ENCODE results near the gene MAPRE2. TPM values are rescaled to one million over a fixed set of nuclear protein-coding genes. Genes with fewer than 3 reads are reported as not detected.
A peak's percentile ranks its signal among the peaks of the same experiment; 100 is the strongest.

Gene MAPRE2
- total RNA-seq, 2 donors from 2014 or later: 107 to 133 TPM

DNA sequence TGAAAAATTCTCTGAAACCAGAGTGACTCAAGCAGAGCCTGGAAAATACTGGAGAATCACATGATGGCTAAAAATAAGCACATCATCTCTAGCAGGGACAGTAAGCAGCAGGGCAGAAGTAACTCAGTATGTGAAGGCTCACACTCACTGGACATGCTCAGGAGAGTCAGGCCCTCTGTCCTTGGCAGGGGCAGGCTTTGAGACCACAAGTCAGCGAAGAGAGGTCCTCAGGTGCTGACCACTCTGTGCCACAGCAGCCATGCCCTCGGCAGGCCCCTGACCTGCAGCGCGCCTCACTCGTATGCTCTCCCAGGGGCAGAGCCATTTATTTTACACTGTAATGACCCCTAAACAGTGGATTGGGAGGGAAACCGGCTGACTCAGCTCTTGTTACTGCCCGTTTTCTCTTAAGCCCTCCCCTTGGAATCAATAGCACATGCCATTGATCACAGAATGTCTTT lies 76.8 kb downstream of the MAPRE2 start:
- TF ChIP-seq, protein P1, sequence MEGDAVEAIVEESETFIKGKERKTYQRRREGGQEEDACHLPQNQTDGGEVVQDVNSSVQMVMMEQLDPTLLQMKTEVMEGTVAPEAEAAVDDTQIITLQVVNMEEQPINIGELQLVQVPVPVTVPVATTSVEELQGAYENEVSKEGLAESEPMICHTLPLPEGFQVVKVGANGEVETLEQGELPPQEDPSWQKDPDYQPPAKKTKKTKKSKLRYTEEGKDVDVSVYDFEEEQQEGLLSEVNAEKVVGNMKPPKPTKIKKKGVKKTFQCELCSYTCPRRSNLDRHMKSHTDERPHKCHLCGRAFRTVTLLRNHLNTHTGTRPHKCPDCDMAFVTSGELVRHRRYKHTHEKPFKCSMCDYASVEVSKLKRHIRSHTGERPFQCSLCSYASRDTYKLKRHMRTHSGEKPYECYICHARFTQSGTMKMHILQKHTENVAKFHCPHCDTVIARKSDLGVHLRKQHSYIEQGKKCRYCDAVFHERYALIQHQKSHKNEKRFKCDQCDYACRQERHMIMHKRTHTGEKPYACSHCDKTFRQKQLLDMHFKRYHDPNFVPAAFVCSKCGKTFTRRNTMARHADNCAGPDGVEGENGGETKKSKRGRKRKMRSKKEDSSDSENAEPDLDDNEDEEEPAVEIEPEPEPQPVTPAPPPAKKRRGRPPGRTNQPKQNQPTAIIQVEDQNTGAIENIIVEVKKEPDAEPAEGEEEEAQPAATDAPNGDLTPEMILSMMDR (IDR thresholded peaks at IDR 0.05): no peak
- Histone ChIP-seq H3K4me1 (peaks cover 0 to 53% of the 10 kb centered on the region in 2 donors), H3K27ac (peak overlapping the region; percentile 78 to 92), H3K9me3 (no peaks in the 10 kb centered on the region), H3K36me3 (no peaks in the 10 kb centered on the region), H3K27me3 (no peaks in the 10 kb centered on the region), H3K4me3 (no peak overlapping the region)
- DNase-seq (ENCODE audit: low spot score): no peak

DNA sequence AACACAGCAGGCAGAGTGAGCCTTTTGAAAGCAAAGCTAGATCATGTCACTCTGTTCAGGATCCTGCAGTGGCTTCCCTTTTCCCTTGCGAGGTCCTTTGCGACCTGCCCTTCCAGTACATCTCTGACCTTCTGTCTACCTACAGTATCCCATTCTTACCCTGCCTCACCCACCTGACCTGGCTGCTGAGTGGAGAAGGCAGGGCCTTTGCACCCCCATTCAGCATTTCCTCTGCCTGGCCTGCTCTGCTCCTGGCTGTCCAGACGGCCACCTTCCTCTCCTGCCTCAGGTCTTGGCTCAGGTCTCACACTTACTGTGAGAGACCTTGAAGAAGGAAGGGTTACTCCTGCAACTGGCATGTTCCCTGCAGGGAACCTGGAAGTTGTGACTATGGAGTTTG lies 77.4 kb downstream of the MAPRE2 start:
- TF ChIP-seq, protein P1 (IDR thresholded peaks at IDR 0.05): no peak
- no peak overlapping the region for H3K4me3 ChIP-seq
- H3K36me3 ChIP-seq: no peaks in the 10 kb centered on the region
- no peaks in the 10 kb centered on the region for H3K27me3 ChIP-seq
- peaks cover 0 to 57% of the 10 kb centered on the region in 2 donors for H3K4me1 ChIP-seq
- no peak for DNase-seq (ENCODE audit: low spot score)
- H3K27ac ChIP-seq: peak overlapping the region; percentile 78 to 92
- H3K9me3 ChIP-seq: no peaks in the 10 kb centered on the region

DNA sequence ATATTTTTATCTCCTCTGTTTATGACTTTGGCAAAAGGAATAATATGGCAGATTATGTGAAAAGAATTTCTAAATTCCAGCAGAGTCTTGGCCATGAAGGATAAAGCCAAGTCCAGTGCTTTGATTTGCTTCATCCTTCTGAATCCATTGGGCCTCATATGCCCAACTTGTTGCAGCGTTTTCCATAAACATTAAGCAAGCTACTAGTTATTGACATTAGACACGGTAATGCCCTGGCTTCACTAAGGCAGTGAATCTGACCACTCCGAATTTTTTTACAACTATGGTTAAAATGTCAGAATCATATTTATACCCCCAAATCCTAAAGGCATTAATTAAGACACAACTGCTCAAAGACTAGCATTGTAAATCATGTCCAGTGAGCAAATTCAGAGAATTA lies 79.8 kb downstream of the MAPRE2 start:
- H3K36me3 ChIP-seq: no peaks in the 10 kb centered on the region
- H3K4me3 ChIP-seq: no peak overlapping the region
- peak overlapping the region in 1 of 2 donors; percentile 92 for H3K27ac ChIP-seq
- no peaks in the 10 kb centered on the region for H3K27me3 ChIP-seq
- no peak for DNase-seq (ENCODE audit: low spot score)
- H3K4me1 ChIP-seq: peaks cover 0 to 65% of the 10 kb centered on the region in 2 donors
- no peaks in the 10 kb centered on the region for H3K9me3 ChIP-seq
- TF ChIP-seq, protein P1 (IDR thresholded peaks at IDR 0.05): no peak

DNA sequence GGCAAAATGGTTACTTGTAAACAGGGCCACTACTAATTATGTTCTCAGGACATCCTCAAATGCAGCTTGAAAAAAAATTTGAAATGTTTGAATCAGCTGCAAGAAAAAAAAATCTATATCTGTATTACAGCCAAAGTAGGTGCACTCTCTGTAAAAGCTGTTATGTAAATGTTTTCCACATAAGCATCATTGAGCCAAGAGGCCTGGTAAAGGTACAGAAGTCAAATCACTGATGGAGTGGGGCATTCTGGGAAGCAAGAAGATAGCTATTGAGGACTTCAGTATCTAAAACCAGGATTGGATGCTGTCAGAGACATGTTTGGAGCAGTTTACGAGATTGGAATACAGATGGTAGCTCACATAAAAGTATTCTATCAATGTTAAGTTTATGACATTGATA lies 80.3 kb downstream of the MAPRE2 start:
- no peaks in the 10 kb centered on the region for H3K27me3 ChIP-seq
- no peaks in the 10 kb centered on the region for H3K9me3 ChIP-seq
- H3K27ac ChIP-seq: peak overlapping the region in 1 of 2 donors; percentile 92
- no peak for DNase-seq (ENCODE audit: low spot score)
- peaks cover 0 to 62% of the 10 kb centered on the region in 2 donors for H3K4me1 ChIP-seq
- TF ChIP-seq, protein P1 (IDR thresholded peaks at IDR 0.05): no peak
- H3K36me3 ChIP-seq: peaks cover under 1% of the 10 kb centered on the region
- H3K4me3 ChIP-seq: no peak overlapping the region

DNA sequence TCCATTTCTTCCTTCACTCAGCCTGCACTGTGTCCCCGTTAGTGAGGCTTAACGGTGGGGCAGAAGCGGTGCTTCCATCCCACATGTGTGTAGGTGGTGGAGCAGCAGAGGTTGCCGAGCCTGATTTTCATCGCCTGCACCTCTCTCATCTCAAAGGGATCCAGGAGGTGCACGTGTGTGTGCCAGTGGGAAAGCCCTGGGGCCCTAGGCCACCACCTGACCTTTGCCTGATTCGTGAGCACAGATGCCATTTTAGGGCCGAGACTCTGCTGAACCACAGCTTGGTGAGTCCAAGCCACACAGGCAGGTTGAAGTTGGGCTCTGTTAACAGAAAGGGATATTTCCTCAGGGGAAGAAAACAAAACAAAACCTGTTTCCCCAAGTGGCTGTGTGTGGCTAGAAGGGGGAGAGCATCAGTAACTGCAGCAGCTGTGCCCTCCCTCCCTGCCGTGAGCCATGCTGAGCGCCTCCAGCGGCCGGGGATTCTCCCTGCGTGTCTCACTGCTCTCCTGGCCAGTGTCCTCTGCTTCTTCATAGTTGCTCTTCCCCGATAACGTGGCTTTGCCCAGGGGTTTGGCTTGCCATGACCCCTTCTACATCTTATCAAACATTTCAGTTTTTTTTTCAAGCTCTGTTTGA lies 81.5 kb downstream of the MAPRE2 start:
- Histone ChIP-seq H3K4me3 (no peak overlapping the region), H3K27me3 (no peaks in the 10 kb centered on the region), H3K36me3 (peaks cover 12% of the 10 kb centered on the region), H3K4me1 (peaks cover 0 to 51% of the 10 kb centered on the region in 2 donors), H3K27ac (peak overlapping the region in 1 of 2 donors; percentile 5), H3K9me3 (no peaks in the 10 kb centered on the region)
- TF ChIP-seq, protein P1 (IDR thresholded peaks at IDR 0.05): peak; percentile 15 to 50
- DNase-seq (ENCODE audit: low spot score): no peak

DNA sequence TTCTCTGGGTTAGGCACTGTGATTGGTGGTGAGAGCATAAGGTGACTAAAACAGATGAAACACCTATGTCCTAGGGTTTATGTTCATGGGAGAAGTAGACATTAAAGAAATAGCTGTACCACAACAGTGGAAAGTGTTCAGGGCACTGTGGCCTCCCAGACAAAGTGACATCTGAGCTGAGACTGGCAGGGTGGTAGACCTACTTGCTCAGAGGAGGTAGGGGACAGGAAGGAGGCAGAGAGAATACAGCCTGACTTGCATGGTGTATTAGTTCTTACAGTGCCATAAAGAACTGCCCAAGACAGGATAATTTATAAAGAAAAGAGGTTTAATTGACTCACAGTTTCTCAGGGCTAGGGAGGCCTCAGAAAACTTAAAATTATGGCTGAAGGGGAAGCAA lies 82.6 kb downstream of the MAPRE2 start:
- Histone ChIP-seq H3K4me3 (no peak overlapping the region), H3K27me3 (no peaks in the 10 kb centered on the region), H3K36me3 (peaks cover 23% of the 10 kb centered on the region), H3K9me3 (no peaks in the 10 kb centered on the region), H3K4me1 (peaks cover 0 to 40% of the 10 kb centered on the region in 2 donors), H3K27ac (peak overlapping the region in 1 of 2 donors; percentile 2)
- TF ChIP-seq, protein P1 (IDR thresholded peaks at IDR 0.05): no peak
- DNase-seq (ENCODE audit: low spot score): no peak
